Hepatocyte (in vitro differentiated cells): Measurements from ENCODE around the gene HSPB9. TPM values are rescaled to one million over a fixed set of nuclear protein-coding genes. Genes with fewer than 3 reads are reported as not detected.

ENCODE experiments used
- DNase-seq: peaks from one replicate; pipeline ENCODE4 v3.0.0-alpha.2; 2016; ENCODE audit warnings: low spot score
- H2AFZ ChIP-seq: fragments of 200-600 bp; sonication (generic); 2 replicates; pipeline ENCODE4 v1.6.0; 2016; ENCODE audit warnings: antibody characterized with exemption, mild to moderate bottlenecking
- H3K27ac ChIP-seq: fragments of 200-600 bp; sonication (generic); 2 replicates; pipeline ENCODE4 v1.5.1; 2016; ENCODE audit warnings: mild to moderate bottlenecking
- H3K27me3 ChIP-seq: fragments of 200-600 bp; sonication (generic); 2 replicates; pipeline ENCODE4 v1.6.1; 2016
- H3K36me3 ChIP-seq: fragments of 200-600 bp; sonication (generic); replicated peaks from 2 replicates; pipeline ENCODE4 v1.5.1; 2016; ENCODE audit warnings: low read depth; ENCODE audit not compliant: insufficient read depth
- H3K4me1 ChIP-seq: fragments of 200-600 bp; sonication (generic); 2 replicates; pipeline ENCODE4 v1.5.1; 2016; ENCODE audit warnings: mild to moderate bottlenecking, moderate library complexity; ENCODE audit not compliant: insufficient read depth
- H3K4me2 ChIP-seq: fragments of 200-600 bp; sonication (generic); 2 replicates; pipeline ENCODE4 v1.6.0; 2016
- H3K4me3 ChIP-seq: fragments of 200-600 bp; sonication (generic); 2 replicates; pipeline ENCODE4 v1.5.1; 2016; ENCODE audit warnings: mild to moderate bottlenecking
- H3K79me2 ChIP-seq: fragments of 200-600 bp; sonication (generic); 2 replicates; pipeline ENCODE4 v1.6.0; 2017; ENCODE audit warnings: mild to moderate bottlenecking
- H3K9me2 ChIP-seq: fragments of 200-600 bp; sonication (generic); replicated peaks from 2 replicates; pipeline ENCODE4 v1.6.0; 2017; ENCODE audit warnings: mild to moderate bottlenecking; ENCODE audit not compliant: insufficient read depth
- H3K9me3 ChIP-seq: fragments of 200-600 bp; sonication (generic); 2 replicates; pipeline ENCODE4 v1.5.1; 2016; ENCODE audit warnings: low read depth, mild to moderate bottlenecking
- H4K20me1 ChIP-seq: fragments of 200-600 bp; sonication (generic); 2 replicates; pipeline ENCODE4 v1.6.0; 2016; ENCODE audit warnings: mild to moderate bottlenecking; ENCODE audit not compliant: insufficient read depth, poor library complexity, severe bottlenecking
- EZH2 ChIP-seq: fragments of 200-600 bp; sonication (generic); IDR thresholded peaks from 2 replicates; pipeline ENCODE4 v1.6.1; 2016; ENCODE audit warnings: antibody characterized with exemption, mild to moderate bottlenecking, borderline replicate concordance
- EZH2phosphoT487 ChIP-seq: fragments of 200-600 bp; sonication (generic); IDR thresholded peaks from one replicate; pipeline ENCODE4 v1.6.1; 2018; ENCODE audit warnings: antibody characterized with exemption, mild to moderate bottlenecking, low read depth, moderate library complexity; ENCODE audit not compliant: unreplicated experiment, severe bottlenecking
- WGBS: methylation state at CpG from one replicate; pipeline ENCODE4 v1.1.6; 2016; ENCODE audit warnings: low lambda C conversion rate; ENCODE audit errors: missing lambda C conversion rate; 5-methylcytosine and 5-hydroxymethylcytosine counted together
- polyA plus RNA-seq: library from polyadenylated mRNA; unstranded; fragments of >200 nt; fragmentation: Nextera tagmentation; extraction: Ambion mirVana; gene quantifications from 2 replicates; pipeline ENCODE4 v1.2.1, GENCODE V29; 2016
- total RNA-seq: library from RNA; depleted of rRNA; stranded (reverse); fragments of >200 nt; gene quantifications from 2 replicates; pipeline ENCODE4 v1.2.3, GENCODE V29; 2014
- TF ChIP-seq, protein P1 (sequence below): fragments of 200-600 bp; sonication (generic); IDR thresholded peaks from 2 replicates; pipeline ENCODE4 v1.5.1; 2016; ENCODE audit warnings: antibody characterized with exemption, mild to moderate bottlenecking; ENCODE audit not compliant: poor library complexity

The HSPB9 gene
- total and polyA plus RNA-seq, 2 experiments from 2014 or later, result 0.34 TPM; not detected in 1

DNA sequence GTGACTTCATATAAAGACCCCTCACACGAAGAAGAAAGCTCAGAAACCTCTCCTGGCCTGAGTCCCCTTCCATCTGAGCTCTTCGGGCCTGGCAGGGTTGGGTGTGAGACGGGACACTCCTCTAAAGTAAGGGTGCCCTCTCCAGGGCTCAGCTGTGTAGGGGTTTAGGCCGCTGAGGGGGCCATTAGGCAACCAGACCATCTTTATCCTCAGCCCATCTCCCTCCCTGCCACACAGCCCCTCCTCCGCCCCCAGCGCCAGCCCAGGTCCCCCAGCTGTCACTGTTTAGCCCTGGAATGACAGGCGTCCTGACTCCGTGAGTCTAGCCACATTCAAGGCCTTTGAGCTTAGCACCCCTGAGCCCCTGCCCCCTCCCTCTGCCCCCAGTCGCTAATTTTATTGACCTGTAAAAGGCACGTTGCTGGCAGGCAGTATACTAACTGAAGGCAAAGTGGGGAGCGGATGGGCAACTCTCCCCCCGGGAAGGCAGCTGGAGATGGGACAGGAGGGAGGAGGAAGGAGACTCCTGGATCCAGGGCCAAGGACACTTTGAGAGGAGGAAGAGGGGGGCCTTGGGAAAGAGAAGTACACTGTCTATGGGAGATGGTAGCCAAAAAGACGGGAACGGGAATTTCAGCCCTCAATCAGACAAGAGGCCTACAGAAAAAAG is 23.7 kb upstream of the HSPB9 start:
- Histone ChIP-seq H3K9me2 (no peaks in the 10 kb centered on the region), H3K79me2 (no peaks in the 10 kb centered on the region), H3K4me1 (peaks cover 7% of the 10 kb centered on the region), H2AFZ (no peak overlapping the region), H3K4me3 (no peak overlapping the region), H3K4me2 (peak overlapping the region; percentile 70), H3K9me3 (no peaks in the 10 kb centered on the region), H3K27me3 (peaks cover 23% of the 10 kb centered on the region), H3K27ac (no peak overlapping the region), H3K36me3 (no peaks in the 10 kb centered on the region), H4K20me1 (no peaks in the 10 kb centered on the region)
- no peak for DNase-seq
- TF ChIP-seq EZH2phosphoT487 (no peak), EZH2 (no peak)
- TF ChIP-seq, protein P1, sequence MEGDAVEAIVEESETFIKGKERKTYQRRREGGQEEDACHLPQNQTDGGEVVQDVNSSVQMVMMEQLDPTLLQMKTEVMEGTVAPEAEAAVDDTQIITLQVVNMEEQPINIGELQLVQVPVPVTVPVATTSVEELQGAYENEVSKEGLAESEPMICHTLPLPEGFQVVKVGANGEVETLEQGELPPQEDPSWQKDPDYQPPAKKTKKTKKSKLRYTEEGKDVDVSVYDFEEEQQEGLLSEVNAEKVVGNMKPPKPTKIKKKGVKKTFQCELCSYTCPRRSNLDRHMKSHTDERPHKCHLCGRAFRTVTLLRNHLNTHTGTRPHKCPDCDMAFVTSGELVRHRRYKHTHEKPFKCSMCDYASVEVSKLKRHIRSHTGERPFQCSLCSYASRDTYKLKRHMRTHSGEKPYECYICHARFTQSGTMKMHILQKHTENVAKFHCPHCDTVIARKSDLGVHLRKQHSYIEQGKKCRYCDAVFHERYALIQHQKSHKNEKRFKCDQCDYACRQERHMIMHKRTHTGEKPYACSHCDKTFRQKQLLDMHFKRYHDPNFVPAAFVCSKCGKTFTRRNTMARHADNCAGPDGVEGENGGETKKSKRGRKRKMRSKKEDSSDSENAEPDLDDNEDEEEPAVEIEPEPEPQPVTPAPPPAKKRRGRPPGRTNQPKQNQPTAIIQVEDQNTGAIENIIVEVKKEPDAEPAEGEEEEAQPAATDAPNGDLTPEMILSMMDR, result no peak
- WGBS, result 44% methylated on average over 12 of the region's 14 CpGs

DNA sequence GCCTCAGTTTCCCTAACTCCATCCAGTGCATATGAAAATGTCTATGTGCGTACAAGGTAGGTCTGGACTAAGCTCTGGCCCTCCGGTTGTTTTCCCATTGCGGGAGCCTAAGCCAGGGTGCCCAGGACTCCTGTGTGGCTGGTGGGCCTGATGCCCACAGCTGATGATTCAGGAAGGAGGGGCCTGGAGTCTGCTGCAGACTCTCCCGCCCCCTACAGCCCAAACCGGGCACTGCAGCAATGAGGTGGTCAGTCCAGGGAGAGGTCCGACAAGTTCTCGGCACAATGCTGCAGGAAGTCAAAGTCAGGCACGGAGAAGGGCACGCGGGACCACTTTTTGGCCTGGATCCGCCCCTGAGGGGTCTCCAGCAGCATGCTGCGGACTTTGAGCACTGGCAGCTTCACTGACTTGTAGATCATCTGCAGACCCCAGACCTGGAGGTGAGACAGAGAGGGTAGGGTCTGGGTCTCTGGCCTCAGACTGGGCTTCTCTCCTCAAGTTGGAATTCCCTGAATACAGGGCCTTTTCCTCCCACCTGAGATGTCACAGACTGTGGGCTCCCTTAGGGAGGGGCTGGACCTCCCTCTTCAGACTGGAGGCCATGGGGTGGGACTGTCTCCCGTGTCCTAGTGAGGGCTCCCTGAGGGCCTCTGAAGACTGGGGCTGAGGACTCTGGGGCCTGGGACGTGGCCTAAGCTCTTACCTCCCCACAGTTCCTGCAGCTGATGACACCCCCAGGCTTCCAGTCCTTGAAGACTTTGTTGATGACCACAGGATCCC is 20.9 kb upstream of the HSPB9 start:
- no peak overlapping the region for H3K27ac ChIP-seq
- no peak overlapping the region for H3K4me3 ChIP-seq
- peaks cover 14% of the 10 kb centered on the region for H3K27me3 ChIP-seq
- H3K9me2 ChIP-seq, result no peaks in the 10 kb centered on the region
- DNase-seq, result peak; percentile 72
- H3K4me1 ChIP-seq, result peaks cover 7% of the 10 kb centered on the region
- WGBS, result 39% methylated on average over 14 of the region's 14 CpGs
- no peaks in the 10 kb centered on the region for H4K20me1 ChIP-seq
- TF ChIP-seq EZH2, result no peak
- TF ChIP-seq, protein P1, result peak; percentile 67
- no peaks in the 10 kb centered on the region for H3K79me2 ChIP-seq
- H3K4me2 ChIP-seq, result no peak overlapping the region
- no peak overlapping the region for H2AFZ ChIP-seq
- H3K36me3 ChIP-seq, result no peaks in the 10 kb centered on the region
- no peaks in the 10 kb centered on the region for H3K9me3 ChIP-seq

DNA sequence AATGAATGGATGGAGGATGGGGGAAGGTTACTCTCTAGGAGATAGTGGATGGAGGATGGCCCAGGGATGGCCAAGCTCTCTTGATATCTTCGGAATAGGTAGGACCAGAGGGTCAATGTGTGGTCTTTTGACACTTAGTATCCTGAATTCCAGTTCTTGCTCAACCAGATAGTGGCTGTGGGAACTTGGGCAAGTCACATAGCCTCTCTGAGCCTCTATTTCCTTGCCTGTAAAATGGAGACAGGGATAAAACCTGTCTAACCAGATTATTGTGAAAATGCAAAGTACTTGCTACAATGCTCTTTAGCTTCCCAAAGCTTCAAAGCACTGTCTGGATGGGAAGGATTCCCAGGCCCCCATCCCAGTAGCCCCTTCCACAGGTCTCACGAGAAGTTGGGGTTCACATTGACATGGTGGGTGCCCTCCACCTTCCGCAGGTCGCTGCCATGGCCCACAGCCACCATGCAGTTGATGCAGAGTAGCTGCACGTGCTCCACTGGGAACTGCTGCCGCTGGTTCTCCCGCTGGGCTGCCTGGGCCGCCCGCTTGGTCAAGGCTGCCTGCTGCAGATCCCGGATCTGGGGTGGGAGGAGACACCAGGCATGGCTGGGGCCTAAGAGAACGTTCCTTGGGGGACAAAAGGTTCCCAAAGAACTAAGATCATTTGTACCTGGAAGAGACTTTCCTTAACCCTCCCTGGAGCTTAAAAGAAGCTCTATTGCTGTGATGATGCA is 19.2 kb upstream of the HSPB9 start:
- 82% methylated on average over 11 of the region's 11 CpGs for WGBS
- Histone ChIP-seq H4K20me1 (no peaks in the 10 kb centered on the region), H3K4me3 (no peak overlapping the region), H3K79me2 (no peaks in the 10 kb centered on the region), H3K4me2 (no peak overlapping the region), H3K9me2 (no peaks in the 10 kb centered on the region), H3K27me3 (no peaks in the 10 kb centered on the region), H3K9me3 (no peaks in the 10 kb centered on the region), H3K4me1 (peaks cover 2% of the 10 kb centered on the region), H2AFZ (no peak overlapping the region), H3K27ac (no peak overlapping the region), H3K36me3 (no peaks in the 10 kb centered on the region)
- DNase-seq, result no peak
- TF ChIP-seq, protein P1, result no peak
- TF ChIP-seq EZH2 (no peak), EZH2phosphoT487 (no peak)
